GM12891 (cell line): ENCODE data around the gene ARHGEF16.

Source experiments
- PAX5 ChIP-seq: IDR thresholded peaks from 2 replicates; pipeline ENCODE4 v1.6.1; 2011; ENCODE audit warnings: low read length, moderate library complexity, mild to moderate bottlenecking; ENCODE audit not compliant: insufficient read depth, severe bottlenecking
- POLR2A ChIP-seq: IDR thresholded peaks from 2 replicates; pipeline ENCODE4 v1.6.1; 2011; ENCODE audit warnings: low read depth, low read length, control low read depth
- POLR2AphosphoS5 ChIP-seq: IDR thresholded peaks from 2 replicates; pipeline ENCODE4 v1.6.1; 2011; ENCODE audit warnings: low read depth, low read length, control low read depth
- POU2F2 ChIP-seq: IDR thresholded peaks from 2 replicates; pipeline ENCODE4 v1.6.1; 2011; ENCODE audit warnings: low read depth, mild to moderate bottlenecking, control low read depth, low read length, moderate library complexity
- SPI1 ChIP-seq: IDR thresholded peaks from 2 replicates; pipeline ENCODE4 v1.6.1; 2011; ENCODE audit warnings: low read depth, low read length, control low read depth
- TAF1 ChIP-seq: IDR thresholded peaks from 2 replicates; pipeline ENCODE4 v1.6.1; 2011; ENCODE audit warnings: low read depth, low read length, control low read depth

GRCh38 chr1:3502641-3503524 is 48.4 kb downstream of the ARHGEF16 start:
- TF ChIP-seq POLR2A (no peak), TAF1 (no peak), PAX5 (no peak), POU2F2 (no peak), SPI1 (no peak), POLR2AphosphoS5 (no peak)
